Adrenal gland (tissue), 5 donors: Measurements from ENCODE around the gene ST8SIA4.

Experiments
- POLR2A ChIP-seq, 2 donors: fragments of 450-650 bp; IDR thresholded peaks; one replicate each; pipeline ENCODE4 v1.6.1; 2017; ENCODE audit warnings: antibody characterized with exemption in 2 of 2, mild to moderate bottlenecking in 2 of 2, moderate library complexity in 1 of 2
- TF ChIP-seq, protein P1 (sequence below), 6 experiments: fragments of 450-650 bp in 4 of 6; fragments of 200-600 bp in 2 of 6; sonication (generic) in 1 of 6; IDR thresholded peaks; 1 replicate in 5 of 6; 2 replicates in 1 of 6; pipeline versions ENCODE4 v1.5.1 to v1.8.0; 2016 to 2021; ENCODE audit warnings: antibody characterized with exemption in 6 of 6, mild to moderate bottlenecking in 2 of 6, moderate library complexity in 1 of 6
- donor health status: DM: no; HTN: no; CAD: no.

GRCh38 chr5:100855937-100856430, 47.1 kb downstream of the ST8SIA4 start:
- TF ChIP-seq, protein P1, sequence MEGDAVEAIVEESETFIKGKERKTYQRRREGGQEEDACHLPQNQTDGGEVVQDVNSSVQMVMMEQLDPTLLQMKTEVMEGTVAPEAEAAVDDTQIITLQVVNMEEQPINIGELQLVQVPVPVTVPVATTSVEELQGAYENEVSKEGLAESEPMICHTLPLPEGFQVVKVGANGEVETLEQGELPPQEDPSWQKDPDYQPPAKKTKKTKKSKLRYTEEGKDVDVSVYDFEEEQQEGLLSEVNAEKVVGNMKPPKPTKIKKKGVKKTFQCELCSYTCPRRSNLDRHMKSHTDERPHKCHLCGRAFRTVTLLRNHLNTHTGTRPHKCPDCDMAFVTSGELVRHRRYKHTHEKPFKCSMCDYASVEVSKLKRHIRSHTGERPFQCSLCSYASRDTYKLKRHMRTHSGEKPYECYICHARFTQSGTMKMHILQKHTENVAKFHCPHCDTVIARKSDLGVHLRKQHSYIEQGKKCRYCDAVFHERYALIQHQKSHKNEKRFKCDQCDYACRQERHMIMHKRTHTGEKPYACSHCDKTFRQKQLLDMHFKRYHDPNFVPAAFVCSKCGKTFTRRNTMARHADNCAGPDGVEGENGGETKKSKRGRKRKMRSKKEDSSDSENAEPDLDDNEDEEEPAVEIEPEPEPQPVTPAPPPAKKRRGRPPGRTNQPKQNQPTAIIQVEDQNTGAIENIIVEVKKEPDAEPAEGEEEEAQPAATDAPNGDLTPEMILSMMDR (IDR thresholded peaks at IDR 0.05) = no peak
- TF ChIP-seq POLR2A (IDR thresholded peaks at IDR 0.05) = no peak
